Gastroesophageal sphincter (tissue), 3 donors: ENCODE measurements around the gene AURKAIP1.

Experiments used
- CTCF ChIP-seq, 4 experiments: fragments of 200-600 bp in 2 of 4; fragments of 450-650 bp in 2 of 4; sonication (generic) in 1 of 4; IDR thresholded peaks; one replicate each; pipeline ENCODE4 v1.5.1; 2017 to 2019; ENCODE audit warnings: antibody characterized with exemption in 4 of 4, mild to moderate bottlenecking in 2 of 4, moderate library complexity in 2 of 4
- EP300 ChIP-seq: sonication (generic); formaldehyde crosslinking; IDR thresholded peaks from one replicate; pipeline ENCODE4 v1.6.1; 2017; ENCODE audit warnings: antibody characterized with exemption, mild to moderate bottlenecking
- POLR2A ChIP-seq, 2 donors: fragments of 450-650 bp; IDR thresholded peaks; one replicate each; pipeline ENCODE4 v1.6.1; 2017; ENCODE audit warnings: antibody characterized with exemption in 2 of 2, mild to moderate bottlenecking in 2 of 2, moderate library complexity in 1 of 2
- POLR2AphosphoS5 ChIP-seq: sonication (generic); formaldehyde crosslinking; IDR thresholded peaks from one replicate; pipeline ENCODE4 v1.6.1; 2017; ENCODE audit warnings: antibody characterized with exemption

GRCh38 chr1:1359308-1359663 is 15.7 kb downstream of the AURKAIP1 start:
- TF ChIP-seq CTCF (IDR thresholded peaks at IDR 0.05) (no peak), POLR2AphosphoS5 (no peak), POLR2A (IDR thresholded peaks at IDR 0.05) (no peak), EP300 (no peak)
